Left forelimb (tissue), 1 donor: ENCODE results near the gene VANGL2.

Source experiments
- DNase-seq: peaks from one replicate; pipeline ENCODE4 v3.0.0-alpha.2; 2018; ENCODE audit warnings: low spot score

Gene VANGL2

DNA sequence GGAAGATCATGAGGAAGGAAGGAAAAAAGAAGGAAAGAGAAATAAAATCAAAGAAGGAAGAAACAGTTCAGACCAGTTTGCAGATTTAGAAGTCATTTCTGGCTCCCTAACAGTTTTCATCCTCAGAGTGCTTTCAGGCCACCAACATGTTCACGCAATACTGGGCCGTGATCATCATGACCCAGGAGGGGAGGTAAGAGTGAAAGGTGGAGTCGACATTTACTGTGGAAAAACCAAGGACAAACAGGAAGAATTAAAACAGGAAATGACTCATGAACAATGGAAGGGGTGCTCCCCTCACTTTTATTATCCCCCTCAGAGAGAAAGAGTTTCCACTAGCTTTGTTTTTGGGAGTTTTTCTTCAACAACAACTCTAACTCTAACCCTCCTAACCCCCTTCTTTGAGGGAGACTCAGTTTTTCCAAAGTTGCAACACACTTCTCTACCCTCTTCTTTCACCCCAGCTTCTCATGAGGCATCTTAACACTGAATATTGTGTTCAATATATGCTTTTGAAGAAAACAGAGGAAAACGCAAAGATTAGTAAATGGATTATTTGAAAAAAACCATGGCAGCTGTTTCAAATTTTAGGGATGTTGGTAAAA, 60.4 kb downstream of the VANGL2 start:
- no peak for DNase-seq

- no peak for DNase-seq
Measured at GRCh38 chr1:160465123-160465522, 64.8 kb downstream of the VANGL2 start.

DNA sequence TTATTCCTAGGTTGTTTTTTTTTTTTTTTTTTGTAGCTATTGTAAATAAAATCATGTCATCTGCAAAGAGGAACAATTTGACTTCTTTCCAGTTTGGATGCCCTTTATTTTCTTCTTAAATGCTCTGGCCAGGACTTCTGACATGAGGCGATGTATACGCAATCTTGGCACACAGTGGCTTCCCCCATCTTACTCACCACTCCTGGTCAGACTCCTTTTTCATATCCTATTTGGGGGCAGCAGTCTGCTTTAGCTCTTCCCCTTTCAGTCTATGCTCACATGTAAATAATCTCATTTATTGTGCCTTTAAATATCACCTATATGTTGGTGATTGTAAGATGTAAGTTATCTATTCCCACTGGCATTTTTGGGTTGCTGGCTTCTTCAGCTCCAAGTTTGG, 66.6 kb downstream of the VANGL2 start:
- DNase-seq = no peak

- no peak for DNase-seq
Measured at GRCh38 chr1:160467576-160467975, 67.2 kb downstream of the VANGL2 start.

- DNase-seq = no peak
Measured at GRCh38 chr1:160471253-160471652, 70.9 kb downstream of the VANGL2 start.

DNA sequence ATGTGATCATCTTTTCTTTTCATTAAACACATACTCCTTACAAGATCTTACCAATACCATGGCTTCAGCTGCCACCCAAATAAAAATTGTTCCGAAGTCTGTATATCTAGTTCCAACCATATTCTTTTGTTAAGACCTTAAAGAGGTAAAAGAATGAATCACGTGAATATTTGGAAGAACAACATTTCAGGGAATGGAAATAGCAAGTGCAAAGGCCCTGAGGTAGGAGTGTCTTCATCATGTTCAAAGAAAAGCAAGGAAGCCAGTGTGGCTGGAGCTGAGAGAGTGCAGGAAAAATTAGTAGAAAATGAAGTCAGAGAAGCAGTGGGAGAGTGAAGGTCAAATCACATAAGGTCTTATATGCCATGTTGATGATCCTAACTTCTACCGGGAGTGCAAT, 71.7 kb downstream of the VANGL2 start:
- no peak for DNase-seq

DNA sequence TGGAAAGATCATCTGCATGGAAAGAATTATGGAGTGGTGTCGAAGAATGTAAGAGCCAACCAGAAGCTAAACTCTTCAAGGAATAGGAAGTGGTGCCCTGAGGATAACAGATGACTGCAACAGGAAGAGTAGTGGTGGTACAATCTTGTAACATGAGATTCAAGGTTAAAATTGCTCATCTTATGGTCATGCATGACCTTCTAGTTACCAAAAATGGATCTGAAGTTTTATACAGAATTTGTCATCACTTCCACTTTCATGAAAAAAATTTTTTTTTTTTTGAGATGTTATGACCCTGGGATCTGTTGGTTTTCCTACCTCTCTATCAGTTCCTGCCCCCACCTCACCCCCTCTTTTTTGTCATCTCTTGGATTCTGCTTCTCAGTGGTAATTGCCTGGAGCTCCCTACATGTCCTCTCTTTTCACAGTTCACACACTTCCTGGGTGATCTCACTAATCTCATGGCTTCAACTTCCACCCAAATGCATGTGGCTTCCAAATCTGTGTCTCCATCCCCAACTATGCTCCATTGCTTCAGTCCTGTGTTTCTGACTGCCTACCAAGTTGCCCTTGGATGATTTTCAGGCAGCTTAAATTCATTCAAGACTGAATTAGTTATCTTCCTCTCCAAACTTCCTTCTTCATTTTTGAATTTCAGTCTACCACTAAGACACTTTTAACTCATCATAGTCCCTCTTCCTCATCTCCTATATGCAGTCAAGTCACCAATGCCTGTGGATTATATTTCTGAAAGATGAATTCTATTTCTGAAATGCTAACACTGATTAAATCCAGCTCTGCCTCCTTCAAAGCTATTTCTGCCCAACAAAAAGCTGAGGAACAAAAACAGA, 74.3 kb downstream of the VANGL2 start:
- no peak for DNase-seq
